IMR-90 (cell line): ENCODE measurements around the gene HEYL. TPM values are rescaled to one million over a fixed set of nuclear protein-coding genes. Genes with fewer than 3 reads are reported as not detected.
A peak's percentile ranks its signal among the peaks of the same experiment; 100 is the strongest.

Source experiments
- ATAC-seq: fragments of 200-7000 bp; cut with Tn5 transposase; 2 replicates; pipeline ENCODE4 v1.9.1; 2020; ENCODE audit warnings: low read depth, mild to moderate bottlenecking, moderate library complexity
- BruUV-seq: library from RNA; stranded (reverse); fragments of 400-500 nt; replicated peaks from 2 replicates; lab custom pipeline; 2021; lab: Mats Ljungman, UMichigan
- CTCF ChIA-PET: fragments of 300-600 bp; formaldehyde crosslinking; extraction: SDS; loops from one replicate; lab custom pipeline; 2021; ENCODE audit warnings: antibody characterized with exemption; lab: Yijun Ruan, JAX
- POLR2A ChIA-PET: fragments of 300-600 bp; sonication (Branson Sonifier 250); formaldehyde crosslinking; loops from one replicate; lab custom pipeline; 2022; ENCODE audit warnings: antibody characterized with exemption; ENCODE audit not compliant: unreplicated experiment; lab: Charles Lee
- DNase-seq: peaks from one replicate; pipeline ENCODE4 v3.0.0; 2013
- H2AFZ ChIP-seq: replicated peaks from 2 replicates; pipeline ENCODE3; 2013; ENCODE audit warnings: low read length, mild to moderate bottlenecking; ENCODE audit not compliant: poor library complexity
- H2AK5ac ChIP-seq: 2 replicates; pipeline ENCODE4 v1.6.1; 2013; ENCODE audit warnings: low read depth, low read length, inconsistent platforms
- H2AK9ac ChIP-seq: replicated peaks from 2 replicates; pipeline ENCODE3; 2013; ENCODE audit warnings: mild to moderate bottlenecking, low read depth, low read length, moderate library complexity; ENCODE audit not compliant: poor library complexity
- H2BK120ac ChIP-seq: 2 replicates; pipeline ENCODE4 v1.6.1; 2013; ENCODE audit warnings: low read depth, low read length, inconsistent platforms
- H2BK15ac ChIP-seq: 3 replicates; pipeline ENCODE4 v1.6.1; 2013; ENCODE audit warnings: low read depth, low read length, inconsistent platforms
- H2BK20ac ChIP-seq: 2 replicates; pipeline ENCODE4 v1.6.1; 2013; ENCODE audit warnings: low read depth, mild to moderate bottlenecking, inconsistent platforms, low read length, moderate library complexity
- H2BK5ac ChIP-seq: 2 replicates; pipeline ENCODE4 v1.6.1; 2013; ENCODE audit warnings: mild to moderate bottlenecking, low read depth, low read length, inconsistent platforms; ENCODE audit not compliant: poor library complexity, severe bottlenecking
- H3K14ac ChIP-seq: replicated peaks from 2 replicates; pipeline ENCODE4 v1.6.1; 2013; ENCODE audit warnings: low read depth, low read length, inconsistent platforms
- H3K18ac ChIP-seq: 2 replicates; pipeline ENCODE4 v1.6.1; 2013; ENCODE audit warnings: low read depth, low read length, control low read depth
- H3K23ac ChIP-seq: 2 replicates; pipeline ENCODE4 v1.6.1; 2013; ENCODE audit warnings: low read depth, low read length, inconsistent platforms
- H3K27ac ChIP-seq: 2 replicates; pipeline ENCODE4 v1.5.1; 2013; ENCODE audit warnings: mild to moderate bottlenecking, control low read depth, low read length; ENCODE audit not compliant: insufficient read depth
- H3K27me3 ChIP-seq: 2 replicates; pipeline ENCODE4 v1.6.1; 2013; ENCODE audit warnings: low read length; ENCODE audit not compliant: control insufficient read depth, insufficient read depth
- H3K36me3 ChIP-seq: 2 replicates; pipeline ENCODE4 v1.6.1; 2013; ENCODE audit warnings: low read length, mixed read lengths; ENCODE audit not compliant: control insufficient read depth, insufficient read depth
- H3K4ac ChIP-seq: 2 replicates; pipeline ENCODE4 v1.6.1; 2013; ENCODE audit warnings: low read depth, low read length, inconsistent platforms
- H3K4me1 ChIP-seq: 2 replicates; pipeline ENCODE4 v1.6.1; 2013; ENCODE audit warnings: low read length, mixed read lengths; ENCODE audit not compliant: control insufficient read depth, insufficient read depth
- H3K4me2 ChIP-seq: 2 replicates; pipeline ENCODE4 v1.6.1; 2013; ENCODE audit warnings: low read depth, mild to moderate bottlenecking, control low read depth, low read length, moderate library complexity
- H3K4me3 ChIP-seq: 2 replicates; pipeline ENCODE4 v1.5.1; 2013; ENCODE audit warnings: low read depth, mild to moderate bottlenecking, control low read depth, low read length, moderate library complexity; ENCODE audit not compliant: insufficient read depth
- H3K56ac ChIP-seq: 2 replicates; pipeline ENCODE4 v1.6.1; 2013; ENCODE audit warnings: low read length, inconsistent platforms; ENCODE audit not compliant: insufficient read depth; ENCODE audit errors: extremely low read depth
- H3K79me1 ChIP-seq, 2 experiments: 2 replicates each; pipeline ENCODE4 v1.6.1; 2013; ENCODE audit warnings: low read length in 2 of 2, inconsistent platforms in 1 of 2, low read depth in 1 of 2
- H3K9ac ChIP-seq: 2 replicates; pipeline ENCODE4 v1.6.1; 2013; ENCODE audit warnings: low read depth, low read length, control low read depth
- H3K9me1 ChIP-seq: 2 replicates; pipeline ENCODE4 v1.6.1; 2013; ENCODE audit warnings: low read length, inconsistent platforms; ENCODE audit not compliant: insufficient read depth
- H3K9me3 ChIP-seq: 2 replicates; pipeline ENCODE4 v1.6.1; 2013; ENCODE audit warnings: low read length; ENCODE audit not compliant: control insufficient read depth, insufficient read depth
- H4K20me1 ChIP-seq: 2 replicates; pipeline ENCODE4 v1.6.1; 2013; ENCODE audit warnings: low read length, inconsistent platforms; ENCODE audit not compliant: insufficient read depth
- H4K5ac ChIP-seq: 2 replicates; pipeline ENCODE4 v1.6.1; 2013; ENCODE audit warnings: mild to moderate bottlenecking, low read depth, low read length, control low read depth
- H4K8ac ChIP-seq, 2 experiments: 2 replicates each; pipeline ENCODE4 v1.6.1; 2013; ENCODE audit warnings: low read depth in 2 of 2, low read length in 2 of 2, control low read depth in 1 of 2, inconsistent platforms in 1 of 2
- H4K91ac ChIP-seq: 2 replicates; pipeline ENCODE4 v1.6.1; 2013; ENCODE audit warnings: low read depth, low read length, inconsistent platforms; ENCODE audit not compliant: insufficient read depth
- CEBPB ChIP-seq: IDR thresholded peaks from 2 replicates; pipeline ENCODE4 v1.6.1; 2012; ENCODE audit warnings: low read depth, low read length, improper control_type of control experiment
- CHD1 ChIP-seq: IDR thresholded peaks from 2 replicates; pipeline ENCODE4 v1.6.1; 2012; ENCODE audit warnings: low read depth, low read length, improper control_type of control experiment
- CTCF ChIP-seq: conservative IDR thresholded peaks from 2 replicates; pipeline ENCODE4 v1.5.1; 2012; ENCODE audit warnings: mild to moderate bottlenecking, low read depth, low read length, improper control_type of control experiment
- ELK1 ChIP-seq: fragments of 150-350 bp; IDR thresholded peaks from 2 replicates; pipeline ENCODE4 v1.6.1; 2016; ENCODE audit warnings: low read depth, mild to moderate bottlenecking, low read length, moderate library complexity, borderline replicate concordance
- FOS ChIP-seq: fragments of 150-350 bp; IDR thresholded peaks from 2 replicates; pipeline ENCODE4 v1.6.1; 2016; ENCODE audit warnings: low read depth, low read length
- MAFK ChIP-seq: IDR thresholded peaks from 2 replicates; pipeline ENCODE4 v1.6.1; 2012; ENCODE audit warnings: low read depth, low read length, improper control_type of control experiment
- MAZ ChIP-seq: IDR thresholded peaks from 2 replicates; pipeline ENCODE4 v1.6.1; 2012; ENCODE audit warnings: low read depth, mild to moderate bottlenecking, low read length, improper control_type of control experiment, moderate library complexity, borderline replicate concordance
- MXI1 ChIP-seq: IDR thresholded peaks from 2 replicates; pipeline ENCODE4 v1.6.1; 2012; ENCODE audit warnings: low read depth, mild to moderate bottlenecking, low read length, moderate library complexity, borderline replicate concordance
- NFE2L2 ChIP-seq: fragments of 150-350 bp; IDR thresholded peaks from 2 replicates; pipeline ENCODE4 v1.6.1; 2016; ENCODE audit warnings: low read depth, mild to moderate bottlenecking, low read length
- POLR2A ChIP-seq: IDR thresholded peaks from 2 replicates; pipeline ENCODE4 v1.6.1; 2012; ENCODE audit warnings: mild to moderate bottlenecking, low read depth, low read length
- RCOR1 ChIP-seq: IDR thresholded peaks from 2 replicates; pipeline ENCODE4 v1.6.1; 2012; ENCODE audit warnings: mild to moderate bottlenecking, low read length, improper control_type of control experiment; ENCODE audit not compliant: insufficient replicate concordance
- RFX5 ChIP-seq: IDR thresholded peaks from 2 replicates; pipeline ENCODE4 v1.8.0; 2012; ENCODE audit warnings: low read depth, mild to moderate bottlenecking, low read length, moderate library complexity
- USF2 ChIP-seq: fragments of 150-350 bp; IDR thresholded peaks from 2 replicates; pipeline ENCODE4 v1.6.1; 2017; ENCODE audit warnings: mild to moderate bottlenecking, antibody characterized with exemption, low read length, low read depth
- WGBS, 2 experiments: methylation state at CpG; one replicate each; pipeline versions ENCODE4 v1.1.5 to v1.1.7; 2013; ENCODE audit warnings: missing lambda C conversion rate in 2 of 2; ENCODE audit not compliant: insufficient read length in 1 of 2; ENCODE audit errors: extremely low coverage in 2 of 2; 5-methylcytosine and 5-hydroxymethylcytosine counted together
- dilution Hi-C: fragments of 300-500 bp; cut with HindIII; formaldehyde crosslinking; loops from one replicate; pipeline ENCODE4 v1.14.3; 2018; ENCODE audit warnings: low sequenced_read_pairs; ENCODE audit not compliant: unreplicated experiment
- in situ Hi-C: fragments of 300-500 bp; cut with MboI; formaldehyde crosslinking; loops from 3 replicates; pipeline ENCODE4 v1.14.3; 2019; ENCODE audit warnings: low sequenced_read_pairs, inconsistent platforms, mixed read lengths
- intact Hi-C: fragments of 100-400 bp; cut with micrococcal nuclease; formaldehyde crosslinking; loops from 2 replicates; pipeline ENCODE4 v1.10.0; 2022
- polyA plus RNA-seq, 3 experiments: library from polyadenylated mRNA; depleted of rRNA; stranded (reverse); fragments of >200 nt; gene quantifications; 2 replicates each; pipeline ENCODE4 v1.2.3, GENCODE V29; 2012; ENCODE audit warnings: low replicate concordance in 1 of 3
- total RNA-seq: library from RNA; depleted of rRNA; stranded (reverse); fragments of >200 nt; gene quantifications from 2 replicates; pipeline ENCODE4 v1.2.3, GENCODE V29; 2012

Gene HEYL
- total and polyA plus RNA-seq, 2 of the 4 experiments (the other 2 are of a cell fraction) = 0.02 TPM; not detected in 1

- no peak for TF ChIP-seq RFX5
Observed at GRCh38 chr1:39655578-39656268, 16.3 kb upstream of the HEYL start (continued).

- in situ Hi-C loops = no loop called here
- Histone ChIP-seq H2BK20ac (no peak overlapping the region), H3K18ac (no peak overlapping the region), H2BK5ac (no peak overlapping the region), H3K79me1 (no peaks in the 10 kb centered on the region), H2BK15ac (no peak overlapping the region), H3K4me1 (peaks cover 1% of the 10 kb centered on the region; the same call in 1 of the 2 replicates), H2BK120ac (no peak overlapping the region), H3K14ac (no peak overlapping the region), H3K36me3 (no peaks in the 10 kb centered on the region), H3K27me3 (peaks cover 34% of the 10 kb centered on the region), H2AK5ac (no peak overlapping the region), H3K4ac (no peak overlapping the region), H3K56ac (no peak overlapping the region), H3K27ac (no peak overlapping the region), H4K20me1 (no peaks in the 10 kb centered on the region), H4K8ac (no peak overlapping the region), H3K9me1 (no peaks in the 10 kb centered on the region; the same call in 1 of the 2 replicates), H2AK9ac (no peak overlapping the region), H3K23ac (no peak overlapping the region), H2AFZ (no peak overlapping the region), H3K4me3 (no peak overlapping the region), H4K91ac (no peak overlapping the region), H3K4me2 (no peak overlapping the region), H4K5ac (no peak overlapping the region), H3K9me3 (no peaks in the 10 kb centered on the region), H3K9ac (no peak overlapping the region)
- dilution Hi-C loops = no loop called here
- ATAC-seq (no peak), DNase-seq (peak; percentile 16)
- POLR2A ChIA-PET = no interaction called here
- 50% methylated on average over 2 of the region's 7 CpGs; no CpG with 5 or more reads in 1 of the 2 experiments for WGBS, 2 experiments
- CTCF ChIA-PET = interaction anchor here (0.6 to 2.8 kb wide), 9 partner anchors 13 to 270 kb away, joined by 3 to 16 read pairs (median 5); no protein-coding TSS in a partner anchor
- BruUV-seq = no TSS peak
- intact Hi-C loops = loop anchor here (10.0 kb wide), 1 partner anchor 559 kb away; no protein-coding TSS in a partner anchor
- no peak for TF ChIP-seq ELK1
- no peak for TF ChIP-seq CEBPB
- no peak for TF ChIP-seq RFX5
- no peak for TF ChIP-seq MAFK
- TF ChIP-seq FOS = no peak
- TF ChIP-seq POLR2A = no peak
- TF ChIP-seq CTCF = no peak
- no peak for TF ChIP-seq MAZ
- no peak for TF ChIP-seq CHD1
- TF ChIP-seq NFE2L2 = no peak
- no peak for TF ChIP-seq RCOR1
- no peak for TF ChIP-seq USF2
- no peak for TF ChIP-seq MXI1
Observed at GRCh38 chr1:39654291-39654690, 14.8 kb upstream of the HEYL start.
